ENCODE data around the gene ZFYVE9.

ZFYVE9 gene

DNA sequence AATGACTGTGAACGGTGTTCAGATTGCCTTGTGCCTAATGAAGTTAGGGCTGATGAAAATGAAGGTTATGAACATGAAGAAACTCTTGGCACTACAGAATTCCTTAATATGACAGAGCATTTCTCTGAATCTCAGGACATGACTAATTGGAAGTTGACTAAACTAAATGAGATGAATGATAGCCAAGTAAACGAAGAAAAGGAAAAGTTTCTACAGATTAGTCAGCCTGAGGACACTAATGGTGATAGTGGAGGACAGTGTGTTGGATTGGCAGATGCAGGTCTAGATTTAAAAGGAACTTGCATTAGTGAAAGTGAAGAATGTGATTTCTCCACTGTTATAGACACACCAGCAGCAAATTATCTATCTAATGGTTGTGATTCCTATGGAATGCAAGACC lies 96.6 kb downstream of the ZFYVE9 start:
- H3K27ac ChIP-seq: no peak overlapping the region
- H3K4me3 ChIP-seq: no peak overlapping the region

DNA sequence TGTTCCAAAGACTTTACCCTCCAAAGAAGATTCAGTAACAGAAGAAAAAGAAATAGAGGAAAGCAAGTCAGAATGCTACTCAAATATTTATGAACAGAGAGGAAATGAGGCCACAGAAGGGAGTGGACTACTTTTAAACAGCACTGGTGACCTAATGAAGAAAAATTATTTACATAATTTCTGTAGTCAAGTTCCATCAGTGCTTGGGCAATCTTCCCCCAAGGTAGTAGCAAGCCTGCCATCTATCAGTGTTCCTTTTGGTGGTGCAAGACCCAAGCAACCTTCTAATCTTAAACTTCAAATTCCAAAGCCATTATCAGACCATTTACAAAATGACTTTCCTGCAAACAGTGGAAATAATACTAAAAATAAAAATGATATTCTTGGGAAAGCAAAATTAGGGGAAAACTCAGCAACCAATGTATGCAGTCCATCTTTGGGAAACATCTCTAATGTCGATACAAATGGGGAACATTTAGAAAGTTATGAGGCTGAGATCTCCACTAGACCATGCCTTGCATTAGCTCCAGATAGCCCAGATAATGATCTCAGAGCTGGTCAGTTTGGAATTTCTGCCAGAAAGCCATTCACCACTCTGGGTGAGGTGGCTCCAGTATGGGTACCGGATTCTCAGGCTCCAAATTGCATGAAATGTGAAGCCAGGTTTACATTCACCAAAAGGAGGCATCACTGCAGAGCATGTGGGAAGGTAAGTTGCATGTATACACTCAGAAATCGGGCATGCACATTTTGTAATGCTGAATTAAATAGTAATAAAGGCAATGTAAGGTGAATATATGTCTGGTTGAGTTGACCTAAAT lies 97.2 kb downstream of the ZFYVE9 start:
- Histone ChIP-seq H3K27ac (no peak overlapping the region), H3K4me3 (no peak overlapping the region)

DNA sequence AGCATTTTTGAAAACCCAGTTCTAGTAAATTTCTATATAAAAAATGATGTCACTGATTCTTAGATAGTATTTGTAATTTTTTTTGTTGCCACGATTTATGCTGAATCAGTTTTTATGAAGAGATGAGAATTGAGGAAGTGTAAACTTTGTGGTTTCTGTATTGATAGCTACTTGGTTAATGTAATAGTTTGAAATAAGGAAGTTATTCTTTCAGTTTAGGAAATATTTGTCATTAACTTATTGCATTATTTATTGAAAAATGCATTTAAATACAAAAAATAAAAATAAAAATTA lies 97.8 kb downstream of the ZFYVE9 start:
- Histone ChIP-seq H3K4me3 (no peak overlapping the region), H3K27ac (no peak overlapping the region)

DNA sequence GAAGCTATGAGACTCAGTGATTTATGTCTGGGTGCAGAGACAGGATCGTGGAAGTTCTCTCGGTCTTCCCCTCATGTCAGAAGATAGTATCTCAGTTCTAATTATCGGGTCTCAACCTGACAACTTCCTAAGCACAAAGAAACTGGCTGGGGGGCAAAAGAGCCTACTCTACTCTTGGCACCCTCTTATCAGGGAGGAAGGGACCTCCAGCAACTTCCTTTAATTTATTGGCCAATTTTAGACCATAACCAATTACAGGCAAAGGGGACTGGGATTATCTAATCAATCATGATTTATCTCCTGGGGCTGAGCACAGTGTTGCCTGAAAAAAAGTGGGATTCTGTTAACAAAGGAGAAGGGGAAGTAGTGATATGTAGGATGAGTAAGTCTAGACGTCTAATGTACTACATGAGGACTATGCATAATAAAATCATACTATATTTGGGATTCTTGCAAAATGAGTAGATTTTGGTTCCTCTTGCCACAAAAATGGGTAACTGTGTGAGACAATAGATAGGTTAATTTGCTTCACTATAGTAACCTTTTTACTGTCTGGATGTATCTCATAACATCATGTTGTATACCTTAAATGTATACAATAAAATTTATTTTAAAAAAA lies 98.8 kb downstream of the ZFYVE9 start:
- no peak overlapping the region for H3K4me3 ChIP-seq
- H3K27ac ChIP-seq: no peak overlapping the region

DNA sequence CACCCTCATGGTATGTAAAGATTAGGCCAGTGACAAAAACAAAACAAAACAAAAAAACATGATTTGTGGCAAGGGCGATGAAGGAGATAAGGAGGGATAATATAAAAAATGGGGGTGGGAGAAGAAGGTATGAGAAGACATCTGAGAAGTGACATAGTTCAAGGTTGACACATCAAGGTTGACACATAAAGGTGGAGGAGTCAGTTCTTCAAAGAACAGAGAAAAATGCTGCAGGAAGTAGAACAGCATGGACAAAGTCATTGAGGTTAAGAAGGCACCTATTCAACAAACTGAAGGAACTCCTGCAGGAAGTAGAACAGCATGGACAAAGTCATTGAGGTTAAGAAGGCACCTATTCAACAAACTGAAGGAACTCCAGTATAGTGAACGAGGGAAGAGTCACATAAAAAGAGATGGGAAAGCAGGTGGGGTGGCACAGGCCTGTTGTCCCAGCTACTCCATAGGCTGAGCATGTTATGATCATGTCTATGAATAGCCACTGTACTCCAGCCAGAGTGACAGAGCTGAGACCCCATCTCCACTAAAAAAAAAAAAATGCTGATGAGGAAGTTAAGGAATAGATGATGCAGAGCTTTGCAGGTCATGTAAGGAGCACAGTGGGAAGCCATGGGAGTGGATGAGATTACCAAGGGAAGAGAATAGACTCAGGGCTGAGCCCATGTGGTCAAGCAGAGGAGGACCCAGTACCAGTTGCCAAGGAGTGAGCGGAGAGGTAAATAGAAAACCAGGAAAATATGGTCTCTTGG lies 101.5 kb downstream of the ZFYVE9 start:
- Histone ChIP-seq H3K27ac (no peak overlapping the region), H3K4me3 (no peak overlapping the region)

DNA sequence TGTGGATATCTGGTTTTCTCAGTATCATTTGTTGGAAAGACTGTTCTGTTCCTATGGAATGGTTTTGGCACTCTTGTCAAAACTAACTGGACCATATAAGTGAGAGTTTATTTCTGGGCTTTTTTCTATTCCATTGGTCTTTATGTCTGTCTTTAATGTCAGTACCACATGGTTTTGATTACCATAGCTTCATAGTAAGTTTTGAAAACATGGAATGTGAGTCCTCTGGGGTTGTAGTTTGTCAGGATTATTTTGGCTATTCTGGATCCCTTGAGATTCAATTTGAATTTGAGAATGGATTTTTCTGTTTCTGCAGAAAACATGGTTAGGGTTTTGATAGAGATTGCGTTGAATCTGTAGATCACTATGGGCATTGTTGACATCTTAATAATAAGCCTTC lies 107.9 kb downstream of the ZFYVE9 start:
- H3K4me3 ChIP-seq: no peak overlapping the region
- no peak overlapping the region for H3K27ac ChIP-seq

DNA sequence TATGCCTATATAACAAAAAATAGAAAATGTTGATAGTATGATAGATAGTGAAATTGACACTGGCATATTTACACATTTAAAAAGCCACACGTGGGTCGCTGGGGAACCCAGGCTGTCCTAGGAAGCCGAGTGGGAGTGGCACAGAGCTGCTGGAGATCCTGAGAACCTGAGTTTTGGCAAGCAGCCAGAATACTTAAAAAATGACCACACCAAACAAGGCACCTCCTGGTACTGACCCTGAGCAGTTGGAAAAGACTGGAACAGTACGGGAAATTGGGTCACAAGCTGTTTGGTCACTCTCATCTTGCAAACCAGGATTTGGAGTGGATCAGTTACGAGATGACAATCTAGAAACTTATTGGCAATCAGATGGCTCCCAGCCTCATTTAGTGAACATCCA lies 111.5 kb downstream of the ZFYVE9 start:
- H3K27ac ChIP-seq: no peak overlapping the region
- H3K4me3 ChIP-seq: no peak overlapping the region

DNA sequence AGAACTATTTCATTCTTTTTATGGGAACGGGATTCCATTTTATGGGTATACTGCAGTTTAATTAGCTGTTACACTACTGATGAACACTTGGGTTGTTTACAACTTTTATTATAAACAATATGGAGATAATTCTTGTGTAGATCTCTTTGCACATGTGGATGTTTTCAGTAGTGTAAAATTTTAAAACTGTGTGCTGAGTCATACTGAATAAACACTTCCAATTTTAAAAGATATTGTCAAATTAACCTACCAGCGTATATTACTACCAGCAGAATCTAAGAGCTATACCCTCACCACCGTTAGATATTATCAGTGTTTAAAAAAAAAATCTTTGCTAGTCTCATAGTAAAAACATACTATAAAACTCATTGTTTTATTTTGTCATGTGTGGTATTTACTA lies 118.0 kb downstream of the ZFYVE9 start:
- Histone ChIP-seq H3K4me3 (no peak overlapping the region), H3K27ac (no peak overlapping the region)

DNA sequence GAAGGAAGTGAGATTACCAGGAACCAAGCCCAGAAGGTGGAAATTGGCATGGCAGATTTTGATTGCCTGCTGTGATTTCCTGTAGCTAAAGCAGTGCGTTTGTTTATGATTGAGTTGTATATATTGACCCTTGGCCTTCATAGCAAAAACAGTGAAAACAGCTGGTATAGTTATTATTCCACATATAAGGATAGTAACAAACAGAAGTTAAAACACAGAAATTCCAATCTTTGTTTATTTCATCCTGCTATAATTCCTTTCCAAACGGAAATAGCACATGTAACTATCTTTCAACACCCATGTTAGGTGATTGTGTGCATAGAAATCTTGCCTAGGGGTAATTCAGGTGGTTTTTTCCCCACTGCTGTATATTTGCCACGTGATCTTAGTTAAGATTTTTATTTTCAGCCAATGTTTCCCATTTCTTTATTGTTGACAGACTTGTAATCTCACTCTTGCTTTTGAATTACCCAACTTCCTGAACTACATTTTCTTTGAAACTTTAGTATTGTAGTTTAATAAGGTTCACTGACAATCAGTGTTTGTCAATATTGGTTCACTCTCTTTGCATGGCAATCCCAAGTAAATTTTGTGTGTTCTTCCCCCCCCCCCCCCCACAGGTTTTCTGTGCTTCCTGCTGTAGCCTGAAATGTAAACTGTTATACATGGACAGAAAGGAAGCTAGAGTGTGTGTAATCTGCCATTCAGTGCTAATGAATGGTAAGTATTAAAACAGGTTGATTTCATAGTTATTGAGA lies 121.4 kb downstream of the ZFYVE9 start:
- no peak overlapping the region for H3K27ac ChIP-seq
- H3K4me3 ChIP-seq: no peak overlapping the region

DNA sequence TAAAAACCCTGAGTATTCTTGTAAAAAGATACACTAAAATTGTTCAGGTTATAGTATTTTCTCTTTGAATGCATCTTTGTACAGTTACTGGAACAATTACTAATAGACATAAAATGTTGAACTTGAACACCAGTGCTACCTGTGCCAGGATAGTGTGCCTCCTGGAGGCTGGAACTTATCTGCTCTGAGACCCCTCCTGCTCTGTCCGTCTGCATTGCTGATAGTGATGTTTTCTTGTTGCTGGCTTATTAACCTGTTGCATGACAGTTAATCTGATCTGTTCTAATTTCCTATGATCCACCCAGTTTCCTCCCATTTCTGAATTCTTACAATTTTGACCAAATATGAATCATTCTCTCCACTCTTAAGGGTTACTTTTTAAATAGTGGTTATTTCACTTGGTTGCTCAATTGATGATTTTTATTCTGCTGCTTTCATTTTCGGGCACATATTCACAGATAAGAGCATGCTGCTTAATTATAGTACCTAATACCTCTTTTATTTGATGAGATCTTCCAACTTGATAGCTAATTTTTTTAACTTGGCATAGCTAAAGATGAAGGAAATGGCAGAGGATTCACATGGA lies 122.7 kb downstream of the ZFYVE9 start:
- H3K4me3 ChIP-seq: no peak overlapping the region
- no peak overlapping the region for H3K27ac ChIP-seq

DNA sequence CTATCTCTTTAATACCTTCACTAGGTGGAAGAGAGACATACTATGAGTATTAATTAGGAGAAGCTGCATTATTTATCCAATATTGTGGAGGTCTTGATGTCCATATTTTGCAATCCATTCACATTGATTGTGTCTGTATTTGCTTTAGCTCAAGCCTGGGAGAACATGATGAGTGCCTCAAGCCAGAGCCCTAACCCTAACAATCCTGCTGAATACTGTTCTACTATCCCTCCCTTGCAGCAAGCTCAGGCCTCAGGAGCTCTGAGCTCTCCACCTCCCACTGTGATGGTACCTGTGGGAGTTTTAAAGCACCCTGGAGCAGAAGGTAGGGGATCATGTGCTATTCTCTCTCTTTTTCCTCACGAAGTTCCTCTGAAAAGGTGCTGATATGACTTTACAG lies 124.6 kb downstream of the ZFYVE9 start:
- Histone ChIP-seq H3K4me3 (no peak overlapping the region), H3K27ac (no peak overlapping the region)

DNA sequence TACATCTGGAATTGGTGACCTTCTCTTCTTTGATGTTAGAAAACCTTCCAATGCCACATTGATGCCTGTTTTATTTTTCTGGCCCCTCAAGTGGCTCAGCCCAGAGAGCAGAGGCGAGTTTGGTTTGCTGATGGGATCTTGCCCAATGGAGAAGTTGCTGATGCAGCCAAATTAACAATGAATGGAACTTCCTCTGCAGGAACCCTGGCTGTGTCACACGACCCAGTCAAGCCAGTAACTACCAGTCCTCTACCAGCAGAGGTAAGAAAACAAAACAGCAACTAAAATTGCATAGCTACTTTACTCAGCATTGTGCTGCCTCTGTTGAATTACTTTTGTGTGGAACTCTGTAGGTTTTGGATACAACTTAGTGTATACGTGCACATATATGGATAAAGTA lies 126.5 kb downstream of the ZFYVE9 start:
- no peak overlapping the region for H3K4me3 ChIP-seq
- no peak overlapping the region for H3K27ac ChIP-seq

DNA sequence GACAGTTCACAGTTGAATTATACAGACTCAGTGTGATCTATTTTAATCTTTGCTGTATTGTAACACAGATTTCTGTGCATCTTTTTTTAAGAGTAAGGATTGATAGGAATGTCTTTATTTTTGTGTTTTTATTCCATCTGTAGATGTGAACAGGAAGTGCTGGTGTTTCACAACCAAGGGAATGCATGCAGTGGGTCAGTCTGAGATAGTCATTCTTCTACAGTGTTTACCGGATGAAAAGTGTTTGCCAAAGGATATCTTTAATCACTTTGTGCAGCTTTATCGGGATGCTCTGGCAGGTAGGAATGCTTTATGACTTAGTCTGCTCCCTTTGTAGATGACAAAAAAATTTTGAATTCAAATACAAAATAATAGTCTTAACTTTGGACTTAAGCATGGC lies 139.6 kb downstream of the ZFYVE9 start:
- H3K4me3 ChIP-seq: no peak overlapping the region
- no peak overlapping the region for H3K27ac ChIP-seq

DNA sequence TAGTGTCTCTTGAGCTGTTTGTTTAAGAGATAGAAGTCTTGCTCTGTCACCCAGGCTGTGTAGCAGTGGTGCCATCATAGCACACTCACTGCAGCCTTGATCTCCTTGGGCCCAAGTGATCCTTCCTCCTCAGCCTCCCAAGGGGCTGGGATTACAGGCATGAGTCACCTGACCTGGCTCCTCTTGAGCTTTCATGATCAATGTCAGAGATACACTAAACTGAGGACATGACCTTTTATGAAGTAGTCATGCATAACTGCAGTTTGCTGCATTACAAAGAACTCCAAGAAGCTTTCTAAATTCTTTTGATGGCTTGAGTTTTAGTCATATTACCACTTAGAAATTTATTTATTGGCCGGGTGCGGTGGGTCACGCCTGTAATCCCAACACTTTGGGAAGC lies 146.4 kb downstream of the ZFYVE9 start:
- H3K27ac ChIP-seq: no peak overlapping the region

DNA sequence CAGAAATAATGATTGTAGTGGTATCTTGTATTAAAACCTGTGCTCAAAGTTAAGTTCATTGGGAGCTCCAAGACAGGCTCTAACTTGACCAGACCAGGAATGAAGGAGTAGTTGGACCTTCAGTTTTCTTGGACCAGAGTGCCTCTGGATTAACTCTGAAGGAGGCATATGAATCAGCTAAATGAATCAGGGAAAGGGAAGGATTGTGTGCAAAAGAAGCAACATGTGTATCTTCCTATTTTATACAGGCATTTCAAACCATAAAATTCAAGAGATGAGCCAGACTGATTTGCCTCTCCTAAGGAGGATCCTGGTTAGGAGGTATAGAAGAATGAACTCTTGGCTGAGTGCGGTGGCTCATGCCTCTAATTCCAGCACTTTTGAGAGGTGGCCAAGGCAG lies 152.7 kb downstream of the ZFYVE9 start:
- no peak overlapping the region for H3K27ac ChIP-seq
- H3K4me3 ChIP-seq: no peak overlapping the region

More for the DNA sequence above, 146.4 kb downstream of the ZFYVE9 start:
- no peak overlapping the region for H3K4me3 ChIP-seq

DNA sequence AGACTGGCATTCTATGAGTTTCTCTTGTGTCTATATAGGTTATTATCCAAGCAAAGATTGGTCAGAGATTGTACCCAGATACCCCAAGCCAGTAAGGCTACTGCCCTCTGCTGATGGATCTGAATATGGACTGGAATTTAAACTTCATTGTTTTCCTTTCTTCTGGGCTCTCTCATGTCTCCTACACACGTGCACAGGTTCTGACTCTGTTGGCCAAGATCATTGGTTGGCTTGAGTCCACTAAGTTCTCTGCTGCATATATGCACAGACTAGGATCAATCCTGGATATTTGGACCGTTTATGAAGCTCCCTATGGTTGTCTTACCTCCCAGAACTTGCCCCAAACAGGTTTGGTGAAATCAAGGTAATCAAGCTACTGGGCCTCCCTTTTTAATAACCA lies 154.5 kb downstream of the ZFYVE9 start:
- Histone ChIP-seq H3K27ac (no peak overlapping the region), H3K4me3 (no peak overlapping the region)

DNA sequence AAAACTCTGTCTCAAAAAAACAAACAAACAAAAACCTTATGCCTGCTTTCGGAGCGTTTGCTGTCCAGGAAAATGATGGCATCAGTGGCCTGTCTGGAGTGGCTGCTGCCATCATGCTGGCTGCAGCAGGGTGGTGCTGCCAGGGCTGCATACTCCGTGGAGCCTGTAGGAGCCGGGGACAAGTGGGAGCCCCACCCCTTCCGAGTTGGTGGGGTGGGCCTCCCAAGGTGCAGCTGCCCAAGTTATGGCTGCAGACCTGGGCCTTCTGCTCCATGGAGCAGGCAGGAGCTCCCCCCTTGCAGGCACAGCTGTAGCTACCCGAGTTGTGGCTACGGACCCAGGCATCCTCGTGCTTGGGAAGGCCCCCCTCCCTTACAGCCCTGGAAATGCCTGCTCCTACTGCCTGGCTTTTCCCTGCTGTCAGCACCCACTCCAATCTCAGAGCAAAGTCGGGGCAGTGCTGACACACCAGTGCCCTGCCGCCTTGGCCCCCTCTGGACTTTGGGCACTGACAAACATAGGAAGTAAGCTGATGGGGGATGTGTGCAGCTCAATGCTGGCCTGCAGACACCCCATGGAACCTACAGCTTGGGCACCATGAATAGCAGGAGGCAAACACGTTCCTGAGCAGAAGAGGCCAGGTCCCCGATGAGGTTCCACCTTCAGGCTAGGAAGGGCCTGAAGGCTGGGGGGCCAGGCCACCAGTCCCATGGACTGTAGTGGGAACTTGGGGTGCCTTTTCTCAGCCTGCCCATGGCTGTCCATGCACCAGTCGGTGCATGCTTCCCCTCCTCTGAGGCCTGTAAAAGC lies 163.7 kb downstream of the ZFYVE9 start:
- H3K27ac ChIP-seq: no peak overlapping the region
- no peak overlapping the region for H3K4me3 ChIP-seq

DNA sequence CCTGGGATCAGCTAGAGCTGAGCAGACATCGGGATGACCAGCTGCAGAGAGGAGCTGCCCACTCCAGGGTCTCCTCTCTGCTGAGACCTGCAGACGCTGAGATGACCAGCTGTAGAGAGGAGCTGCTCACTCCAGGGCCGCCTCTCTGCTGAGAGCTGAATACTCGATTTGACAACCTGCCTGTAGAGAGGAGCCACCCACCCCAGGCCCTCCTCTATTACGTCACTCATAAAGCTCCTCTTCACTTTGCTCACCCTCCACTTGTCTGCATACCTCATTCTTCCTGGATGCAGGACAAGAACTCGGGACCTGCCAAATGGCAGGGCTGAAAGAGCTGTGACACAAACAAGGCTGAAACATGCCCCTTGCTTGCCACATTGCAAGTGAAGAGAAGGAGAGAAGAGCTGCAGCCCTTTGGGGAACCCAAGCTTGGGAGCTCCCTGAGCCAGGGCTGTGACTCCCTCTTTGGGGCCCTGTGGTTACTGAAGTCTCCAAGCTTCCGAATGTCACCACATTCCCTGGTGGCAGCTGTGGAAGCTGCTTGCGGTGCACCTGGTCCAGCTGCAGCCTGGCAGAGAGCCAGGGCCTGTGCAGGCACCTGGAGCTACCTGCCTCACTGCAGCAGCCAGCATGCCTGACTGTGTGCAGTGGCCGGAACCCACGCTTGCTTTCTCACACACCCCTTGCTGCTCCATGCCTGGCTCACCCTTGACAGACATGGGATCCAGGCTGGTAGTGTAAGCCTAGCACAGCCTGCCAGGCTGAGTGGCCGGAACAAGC lies 164.5 kb downstream of the ZFYVE9 start:
- H3K27ac ChIP-seq: no peak overlapping the region
- no peak overlapping the region for H3K4me3 ChIP-seq

DNA sequence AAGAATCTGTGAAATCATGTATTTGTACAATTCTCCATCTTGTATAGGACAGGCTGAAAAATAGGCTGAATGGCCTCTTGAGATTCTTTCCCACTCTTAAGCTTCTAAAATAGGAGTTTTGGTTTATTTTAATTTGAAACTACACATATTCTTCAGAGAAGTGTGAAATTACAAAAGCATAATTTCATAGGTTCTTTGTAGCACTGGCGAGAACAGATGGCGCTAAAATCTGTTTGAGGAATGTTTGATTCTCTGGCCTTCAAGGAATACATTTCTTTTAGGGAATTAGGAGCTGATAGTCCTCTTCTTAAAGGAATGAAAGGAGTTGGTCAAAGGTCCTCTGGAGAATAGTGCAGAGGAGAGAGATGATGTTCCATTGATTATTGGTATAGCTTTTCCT lies 179.2 kb downstream of the ZFYVE9 start:
- Histone ChIP-seq H3K4me3 (no peak overlapping the region), H3K27ac (no peak overlapping the region)

Data from skin epidermis (tissue), 12 donors.